Measurements from ENCODE around the gene OTOS. TPM values are rescaled to one million over a fixed set of nuclear protein-coding genes. Genes with fewer than 3 reads are reported as not detected.

The OTOS gene
- total RNA-seq, 1 donor from 2014 or later, result not detected

- Mint-ChIP-seq H3K36me3 (ENCODE audit: low read depth) (peaks cover 4% of the 10 kb centered on the region), H3K27ac (ENCODE audit: unreplicated experiment) (no peak overlapping the region)
Measured at GRCh38 chr2:240134466-240134865, 6.0 kb downstream of the OTOS start.

GRCh38 chr2:240133401-240133800 is 7.1 kb downstream of the OTOS start:
- Mint-ChIP-seq H3K27ac (ENCODE audit: unreplicated experiment) (no peak overlapping the region), H3K27me3 (ENCODE audit: low read depth) (peaks cover 9% of the 10 kb centered on the region), H3K4me1 (peaks cover 12% of the 10 kb centered on the region), H3K36me3 (ENCODE audit: low read depth) (peaks cover 4% of the 10 kb centered on the region), H3K4me3 (peak overlapping the region; percentile 97), H3K9me3 (no peaks in the 10 kb centered on the region)
- TF ChIP-seq CTCF (conservative IDR thresholded peaks at IDR 0.05), result no peak
- no peak for DNase-seq (ENCODE audit: low read depth, low spot score)

More at GRCh38 chr2:240134466-240134865, 6.0 kb downstream of the OTOS start:
- Mint-ChIP-seq H3K4me3 (peak overlapping the region; percentile 97), H3K9me3 (no peaks in the 10 kb centered on the region), H3K4me1 (peaks cover 12% of the 10 kb centered on the region), H3K27me3 (ENCODE audit: low read depth) (peaks cover 11% of the 10 kb centered on the region)
- no peak for DNase-seq (ENCODE audit: low read depth, low spot score)
- TF ChIP-seq CTCF (conservative IDR thresholded peaks at IDR 0.05), result no peak

GRCh38 chr2:240132651-240132980 is 7.8 kb downstream of the OTOS start:
- TF ChIP-seq CTCF (conservative IDR thresholded peaks at IDR 0.05), result no peak
- DNase-seq (ENCODE audit: low read depth, low spot score), result no peak
- H3K36me3 Mint-ChIP-seq (ENCODE audit: low read depth), result peaks cover 4% of the 10 kb centered on the region
- H3K27me3 Mint-ChIP-seq (ENCODE audit: low read depth), result peaks cover 9% of the 10 kb centered on the region
- H3K4me3 Mint-ChIP-seq, result peak overlapping the region; percentile 85
- no peak overlapping the region for H3K27ac Mint-ChIP-seq (ENCODE audit: unreplicated experiment)
- H3K9me3 Mint-ChIP-seq, result no peaks in the 10 kb centered on the region
- H3K4me1 Mint-ChIP-seq, result peaks cover 12% of the 10 kb centered on the region

DNA sequence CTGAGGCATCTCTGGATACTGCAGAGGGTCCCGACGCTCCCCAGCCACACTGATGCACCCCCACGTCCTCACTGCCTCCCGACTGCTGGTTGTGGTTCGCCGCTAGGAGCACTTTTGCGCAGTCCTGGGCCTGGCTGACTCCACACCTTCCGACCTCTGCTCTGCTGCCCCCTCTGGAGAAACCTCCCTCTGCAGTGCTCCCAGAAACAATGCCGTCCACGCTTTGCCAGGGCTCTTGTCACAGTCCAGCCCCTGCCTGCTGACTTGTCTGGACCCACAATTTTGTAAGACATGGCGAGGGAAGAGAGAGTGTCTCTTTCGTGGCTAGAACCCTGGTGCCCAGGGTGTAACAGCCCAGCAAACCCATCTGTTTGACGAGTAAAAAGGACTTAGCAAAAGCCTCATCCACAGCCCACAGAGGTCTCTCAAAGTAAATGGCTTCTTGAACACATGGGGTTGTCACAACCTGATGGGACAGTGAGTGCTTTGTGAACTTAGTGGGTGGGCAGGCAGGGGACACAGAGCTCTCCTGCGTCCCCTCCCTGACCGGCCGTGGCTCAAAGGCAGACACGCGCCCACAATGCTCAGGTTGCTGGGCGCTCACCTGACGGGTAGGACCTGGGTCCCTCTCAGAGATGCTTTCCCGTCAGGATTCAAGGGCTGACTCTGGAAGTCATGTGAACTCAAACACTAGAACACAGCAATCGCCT is 8.4 kb downstream of the OTOS start:
- Mint-ChIP-seq H3K4me3 (peak overlapping the region; percentile 51), H3K27me3 (ENCODE audit: low read depth) (peaks cover 7% of the 10 kb centered on the region), H3K27ac (ENCODE audit: unreplicated experiment) (no peak overlapping the region), H3K4me1 (peaks cover 12% of the 10 kb centered on the region), H3K9me3 (no peaks in the 10 kb centered on the region), H3K36me3 (ENCODE audit: low read depth) (peaks cover 4% of the 10 kb centered on the region)
- DNase-seq (ENCODE audit: low read depth, low spot score), result no peak
- TF ChIP-seq CTCF (conservative IDR thresholded peaks at IDR 0.05), result peak; percentile 29

DNA sequence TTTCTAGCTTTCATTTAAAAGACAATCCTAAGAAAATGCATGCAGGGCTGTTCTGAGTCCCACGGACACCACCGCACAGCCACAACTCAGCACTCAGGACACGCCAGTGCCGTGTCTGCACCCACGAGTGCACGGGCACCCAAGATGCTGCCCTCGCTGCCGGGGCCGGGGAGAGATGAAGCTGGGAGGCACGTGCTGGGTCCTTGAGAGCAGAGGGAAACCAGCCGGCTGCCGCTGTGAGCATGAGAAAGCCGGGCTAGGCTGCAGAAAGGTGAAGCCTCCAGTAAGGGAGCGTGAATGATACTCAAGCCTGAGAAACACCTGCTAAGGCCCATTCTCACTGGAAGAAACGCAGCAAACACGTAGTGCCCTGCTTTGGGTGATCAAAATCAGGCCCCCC is 9.2 kb downstream of the OTOS start:
- no peak for TF ChIP-seq CTCF (conservative IDR thresholded peaks at IDR 0.05)
- peaks cover 12% of the 10 kb centered on the region for H3K4me1 Mint-ChIP-seq
- no peak for DNase-seq (ENCODE audit: low read depth, low spot score)
- peak overlapping the region; percentile 47 for H3K4me3 Mint-ChIP-seq
- H3K9me3 Mint-ChIP-seq, result no peaks in the 10 kb centered on the region
- peaks cover 8% of the 10 kb centered on the region for H3K36me3 Mint-ChIP-seq (ENCODE audit: low read depth)
- H3K27ac Mint-ChIP-seq (ENCODE audit: unreplicated experiment), result no peak overlapping the region
- H3K27me3 Mint-ChIP-seq (ENCODE audit: low read depth), result peaks cover 1% of the 10 kb centered on the region

Measured in neural crest cell (in vitro differentiated cells).